DMS153 treated with DMSO at 0.1 percent for 48 hours (cell line): ENCODE measurements around the gene SLC24A3.

Source experiments
- DNase-seq: peaks from one replicate; lab custom pipeline; 2025; ENCODE audit not compliant: unreplicated experiment; lab: John Stamatoyannopoulos, UW

Gene SLC24A3

DNA sequence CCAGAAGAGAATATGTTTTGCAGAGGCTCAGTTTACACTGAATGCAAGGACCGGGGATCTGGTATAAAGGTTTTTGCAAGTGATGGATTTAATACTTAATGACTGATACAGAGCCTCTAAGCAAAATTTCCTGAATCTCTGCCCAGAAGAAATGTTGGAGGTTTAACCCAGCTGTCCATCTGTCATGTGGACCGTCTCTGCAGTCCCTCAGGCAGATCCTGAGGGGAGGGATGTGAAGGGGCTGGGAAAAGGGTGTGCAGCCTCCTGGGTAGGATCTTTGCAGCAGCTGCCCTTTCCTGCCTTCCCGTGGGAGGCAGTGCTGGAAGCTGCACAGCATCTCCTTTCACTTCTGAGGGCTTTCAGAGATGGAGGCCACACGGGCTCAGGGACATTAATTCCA, 207.0 kb downstream of the SLC24A3 start:
- no peak for DNase-seq

DNA sequence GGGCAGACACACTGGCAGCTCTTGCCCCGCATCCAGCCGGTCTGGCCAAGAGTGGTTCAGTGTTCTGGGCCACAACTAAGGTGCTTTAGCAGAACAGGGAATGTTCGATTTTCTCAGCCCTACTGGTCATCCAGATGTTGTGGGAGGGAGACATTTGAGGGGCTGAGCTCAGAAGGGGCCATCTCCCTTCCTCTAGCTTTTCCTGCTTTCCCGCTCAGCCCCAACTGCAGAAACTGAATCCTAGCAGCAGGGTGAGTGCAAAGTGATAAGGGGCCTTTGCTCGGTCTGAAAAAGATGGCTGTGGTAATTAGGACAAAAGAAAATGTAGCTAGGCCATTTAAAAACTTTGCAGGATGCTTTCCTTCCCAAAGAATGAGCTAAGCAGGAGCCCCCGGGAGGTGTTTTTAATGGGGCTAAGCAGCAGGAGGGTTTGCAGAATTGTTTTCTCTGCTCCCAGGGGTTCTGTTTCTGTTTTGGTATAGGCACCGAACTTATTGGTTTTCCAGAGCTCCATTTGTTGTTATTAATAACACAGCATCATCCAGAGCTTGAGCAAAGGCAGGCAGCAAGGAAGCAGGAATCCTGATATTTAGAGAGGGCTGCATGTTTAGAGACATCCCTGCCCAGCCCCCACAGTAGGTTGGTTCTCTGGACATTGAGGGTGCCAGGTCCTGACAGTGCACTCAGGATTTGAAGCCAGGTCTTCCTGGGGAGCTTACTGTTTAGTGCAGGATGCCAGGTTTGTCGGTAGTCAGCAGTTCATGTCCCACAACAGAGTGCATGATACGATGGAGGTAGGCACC, 210.9 kb downstream of the SLC24A3 start:
- no peak for DNase-seq

DNA sequence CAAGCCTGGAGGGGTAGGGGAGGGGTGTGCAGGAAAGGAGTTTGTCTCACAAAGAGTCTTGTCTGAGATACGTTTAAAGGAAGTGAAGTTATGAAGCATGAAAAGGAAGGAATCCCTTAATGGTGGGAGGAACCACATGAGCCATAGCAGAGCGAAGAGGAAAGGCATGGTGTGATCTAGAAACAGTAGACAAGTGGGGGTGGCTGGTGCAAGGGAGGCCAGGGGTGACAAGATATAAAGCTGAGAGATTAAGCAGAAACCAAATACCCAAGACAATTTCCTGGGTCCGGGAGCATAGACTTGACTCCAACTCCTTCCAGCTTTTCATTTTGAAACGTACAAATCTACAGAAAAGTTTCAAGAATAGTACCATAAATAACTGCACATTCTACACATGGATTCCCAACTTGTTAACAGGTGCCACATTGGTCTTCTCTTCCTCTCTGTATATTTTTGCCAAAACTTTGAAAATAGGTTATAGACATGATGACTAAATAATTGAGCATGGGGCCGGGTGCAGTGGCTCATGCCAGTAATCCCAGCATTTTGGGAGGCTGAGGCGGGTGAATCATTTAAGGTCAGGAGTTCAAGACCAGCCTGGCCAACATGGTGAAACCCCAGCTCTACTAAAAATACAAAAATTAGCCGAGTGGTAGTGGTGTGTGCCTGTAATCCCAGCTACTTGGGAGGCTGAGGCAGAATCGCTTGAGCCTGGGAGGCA, 211.6 kb downstream of the SLC24A3 start:
- no peak for DNase-seq

DNA sequence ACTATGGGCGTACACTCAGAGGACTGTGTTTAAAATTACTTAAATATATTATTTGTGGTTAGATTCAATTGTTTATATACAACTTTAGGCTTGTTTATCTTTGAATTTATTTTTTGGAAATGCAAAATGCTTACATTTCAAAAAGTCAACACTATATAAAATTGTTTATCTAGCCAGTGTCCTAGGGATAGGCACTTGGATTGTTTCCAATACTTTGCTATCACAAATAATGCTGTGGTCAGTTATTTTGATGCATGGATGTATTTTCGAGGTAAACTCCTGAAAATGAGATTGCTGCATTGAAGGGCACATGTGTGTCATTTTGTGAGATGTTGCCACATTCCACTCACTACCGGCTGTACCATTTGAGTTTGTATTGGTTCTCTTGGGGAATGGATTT, 213.9 kb downstream of the SLC24A3 start:
- no peak for DNase-seq

DNA sequence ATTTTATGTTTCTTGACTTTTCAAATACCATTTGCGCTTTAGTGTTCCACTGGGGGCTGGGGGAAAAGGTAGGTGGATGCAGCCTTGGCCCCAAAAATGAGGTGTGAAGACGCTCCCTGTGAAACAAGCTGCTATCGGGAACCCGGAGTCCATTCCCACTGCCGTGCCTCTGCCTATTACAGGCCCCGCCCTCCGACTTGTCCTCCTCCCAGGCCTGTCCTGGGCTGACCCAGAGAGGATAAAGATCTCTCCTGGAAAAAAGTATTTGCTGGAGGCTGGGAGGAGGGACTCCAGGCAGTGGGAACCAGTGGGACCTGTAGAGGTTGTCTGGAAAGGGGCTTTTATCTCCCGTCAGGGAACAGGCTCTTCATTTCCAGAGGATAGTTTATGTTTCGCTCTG, 215.0 kb downstream of the SLC24A3 start:
- DNase-seq, result no peak

DNA sequence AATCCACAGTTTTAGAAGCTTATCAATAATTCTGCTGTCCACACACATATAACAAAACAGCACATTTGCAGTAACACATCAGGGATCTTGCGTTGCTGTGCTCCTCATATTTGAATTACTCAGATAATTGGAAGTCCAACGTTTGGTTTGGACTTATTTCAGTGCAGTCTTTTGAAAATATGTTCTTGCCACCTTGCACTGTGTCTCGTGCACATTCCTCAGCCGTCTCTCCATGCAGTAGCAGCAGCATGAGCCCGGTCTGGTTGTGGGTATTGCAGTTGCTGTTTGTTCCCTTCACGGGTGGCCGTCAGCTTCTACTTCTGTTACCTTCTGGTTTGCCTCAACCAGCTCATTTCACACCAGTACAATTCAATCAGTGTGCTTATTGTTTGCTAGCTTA, 215.5 kb downstream of the SLC24A3 start:
- DNase-seq, result no peak

DNA sequence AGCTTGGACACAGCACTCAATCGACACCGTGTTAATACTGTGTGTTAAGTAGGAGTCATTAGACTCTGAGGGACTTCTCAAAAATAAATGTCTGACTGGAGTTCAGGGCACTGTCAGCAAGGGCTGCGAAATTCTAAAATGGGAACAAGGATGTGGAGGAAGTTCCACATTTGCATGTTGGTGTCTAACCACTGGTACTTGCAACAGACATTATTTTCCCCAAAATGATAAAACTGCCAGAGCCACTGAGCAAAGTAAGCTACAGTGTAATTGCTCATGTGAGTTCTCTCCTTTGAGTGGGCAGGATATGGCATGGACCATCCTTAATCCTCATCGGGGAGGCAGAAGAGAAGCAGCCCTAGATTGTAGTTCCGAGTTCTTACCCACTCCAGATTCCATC, 215.9 kb downstream of the SLC24A3 start:
- no peak for DNase-seq

DNA sequence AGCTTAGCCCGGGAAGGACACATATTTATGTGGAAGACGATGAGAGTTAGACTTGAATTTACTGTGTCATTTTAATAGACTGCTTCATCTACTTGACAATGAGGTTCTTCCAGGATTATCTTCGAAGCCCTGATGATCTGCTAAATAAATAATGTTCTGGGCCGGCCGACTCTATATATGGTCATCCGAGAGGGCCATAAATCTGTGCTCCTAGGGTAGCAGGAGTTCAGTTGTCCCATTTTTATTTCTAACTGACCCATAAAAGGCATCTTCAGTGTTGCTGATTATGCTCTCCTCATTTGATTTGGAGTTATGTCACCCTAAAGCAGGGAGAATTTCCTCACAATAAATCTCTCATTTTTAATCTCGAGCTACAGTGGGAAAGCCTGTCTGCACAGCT, 217.1 kb downstream of the SLC24A3 start:
- DNase-seq, result no peak

DNA sequence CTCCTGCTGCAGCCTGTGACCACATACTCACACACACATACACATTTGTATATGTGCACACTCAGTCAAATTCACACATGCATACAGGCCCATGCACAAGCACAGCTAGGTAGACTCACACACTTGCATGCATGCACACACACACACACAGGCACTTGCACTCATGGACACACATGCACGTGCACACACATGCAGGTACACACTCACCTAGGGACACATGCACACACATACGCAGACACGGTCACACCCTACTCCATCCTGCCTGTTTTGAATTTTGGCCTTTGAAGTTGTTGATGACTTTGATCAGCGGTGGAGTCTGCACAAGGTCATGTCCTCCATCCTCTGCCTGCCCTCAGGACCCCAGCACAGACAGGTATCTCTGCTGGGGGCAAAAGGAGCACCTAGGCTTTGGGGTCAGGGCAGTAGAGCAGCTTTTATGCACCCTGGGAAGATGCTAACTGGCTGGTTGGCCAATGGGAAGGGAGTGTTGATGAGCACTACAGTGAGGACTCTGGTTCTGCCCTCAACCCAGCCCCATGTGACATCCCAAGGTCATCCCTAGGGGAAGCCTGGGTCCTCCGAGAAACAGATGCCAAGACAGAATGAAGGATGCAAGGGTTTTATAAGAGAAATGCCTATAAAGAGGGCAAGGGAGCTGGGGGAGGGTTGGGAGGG, 218.3 kb downstream of the SLC24A3 start:
- DNase-seq, result no peak

DNA sequence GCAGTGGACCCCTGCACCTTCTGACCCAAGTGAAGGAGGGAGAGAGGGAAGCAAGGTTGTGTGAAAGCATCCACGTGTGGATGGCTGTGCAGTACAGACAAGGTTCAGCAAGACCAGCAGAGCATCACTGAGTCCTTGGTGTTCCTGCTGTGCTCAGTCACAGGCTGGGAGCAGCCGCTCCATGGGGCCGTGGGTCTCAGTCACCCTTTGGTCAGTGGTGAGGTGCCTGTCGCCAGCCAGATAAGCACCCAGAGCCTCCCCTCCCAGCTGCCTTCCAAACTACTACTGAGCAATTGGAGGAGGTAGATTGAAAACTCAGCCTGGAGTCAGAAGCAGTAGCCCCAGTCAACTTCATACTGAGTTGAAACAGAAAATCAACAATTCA, 218.9 kb downstream of the SLC24A3 start:
- DNase-seq, result no peak

DNA sequence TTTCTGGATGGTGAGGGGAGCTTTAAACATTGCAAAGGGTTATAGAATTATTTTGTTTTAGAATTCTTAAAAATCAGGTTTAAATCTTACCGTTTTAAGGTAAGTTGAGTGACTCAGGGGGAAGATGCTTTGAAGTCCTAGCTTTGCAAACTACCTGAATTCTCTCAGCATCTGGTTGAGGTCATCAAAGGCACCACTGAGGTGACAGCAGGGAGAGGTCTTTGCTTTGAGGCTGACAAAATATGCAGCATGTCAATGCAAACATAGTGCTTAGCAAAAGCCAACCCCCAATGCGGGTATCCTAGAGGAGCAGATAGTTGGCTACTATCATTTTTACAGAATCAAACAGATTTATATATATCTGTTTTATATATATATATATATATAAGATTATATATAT, 219.5 kb downstream of the SLC24A3 start:
- DNase-seq, result no peak

DNA sequence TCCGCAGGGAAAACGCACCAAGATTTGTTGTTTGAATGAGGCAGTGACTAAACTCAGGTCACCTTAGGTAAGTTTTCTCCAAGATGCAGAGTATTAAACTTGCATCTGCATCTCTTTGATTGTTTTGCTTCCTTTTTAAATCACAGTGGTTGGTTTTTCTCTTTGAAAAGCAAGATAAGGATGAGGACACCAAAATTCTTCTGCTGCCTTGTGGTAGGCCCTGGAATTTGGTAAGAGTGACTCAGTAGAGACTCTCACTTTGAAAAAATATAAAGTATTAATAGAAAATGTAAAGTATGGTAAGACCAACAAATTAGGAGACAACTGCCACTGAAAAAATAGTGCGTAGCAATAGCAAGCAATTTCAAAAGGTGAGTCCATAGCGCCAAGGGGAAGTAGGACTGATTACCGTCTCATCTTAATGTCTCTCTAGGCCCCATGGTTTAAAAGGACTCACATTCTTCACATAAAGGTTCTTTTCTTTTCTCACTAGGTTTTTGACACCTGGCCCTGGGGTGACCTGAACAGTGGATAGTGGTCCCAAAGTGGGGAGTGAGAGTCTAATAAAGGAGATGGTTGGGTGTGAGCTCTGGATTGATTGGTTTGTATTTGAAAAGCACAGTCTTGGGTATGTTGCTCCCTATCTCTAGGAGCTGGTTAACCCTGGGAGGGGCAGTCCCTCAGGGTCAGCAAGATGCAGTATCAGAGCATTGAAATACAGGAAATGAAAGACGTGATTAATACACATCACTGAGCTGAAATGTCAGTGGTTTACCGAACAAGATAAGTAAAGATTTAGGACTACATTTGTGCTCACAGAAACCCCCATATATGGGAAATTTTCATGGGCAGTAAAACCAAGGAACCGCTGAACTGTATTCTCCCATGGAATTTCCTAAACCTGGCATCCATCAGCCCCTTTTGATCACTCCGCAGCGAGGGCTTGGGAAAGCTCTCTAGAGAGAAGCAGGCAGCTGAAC, 221.2 kb downstream of the SLC24A3 start:
- no peak for DNase-seq

DNA sequence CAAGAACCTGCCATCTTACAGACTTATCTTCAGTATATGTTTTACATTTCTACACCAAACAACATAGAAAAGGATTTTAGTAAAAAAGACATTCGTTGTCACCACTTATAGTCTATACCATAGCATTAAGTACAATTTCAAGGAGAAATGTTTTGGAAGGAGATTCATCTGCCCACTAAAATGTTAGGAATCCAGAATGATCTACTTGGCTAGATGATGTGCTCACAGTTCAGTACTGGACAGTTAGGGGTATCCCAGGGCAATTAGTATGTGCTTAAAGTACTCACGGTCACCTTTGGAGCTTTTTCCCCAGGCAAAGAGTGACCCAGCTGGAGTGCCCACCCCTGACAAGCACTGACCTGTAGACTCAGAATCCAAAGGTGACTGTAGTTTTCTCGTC, 222.9 kb downstream of the SLC24A3 start:
- no peak for DNase-seq

DNA sequence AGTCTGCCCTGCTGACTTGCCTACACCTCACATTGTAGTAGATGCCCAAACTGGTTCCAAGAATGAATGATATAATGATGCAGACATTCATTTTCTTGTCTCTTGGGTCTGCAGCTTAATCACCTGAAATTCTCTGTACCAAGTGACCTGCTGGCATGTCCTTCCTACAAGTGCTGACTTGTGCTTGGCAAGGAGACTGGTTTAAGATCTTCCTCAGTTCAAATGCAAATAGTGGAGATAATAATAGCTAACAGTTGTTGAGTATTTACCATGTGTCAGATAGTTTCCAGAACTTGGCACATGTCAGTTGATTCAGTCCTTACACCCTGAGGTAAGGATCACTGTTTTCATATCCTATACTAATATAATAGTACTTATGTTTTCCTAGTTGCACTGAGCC, 223.4 kb downstream of the SLC24A3 start:
- DNase-seq, result no peak

DNA sequence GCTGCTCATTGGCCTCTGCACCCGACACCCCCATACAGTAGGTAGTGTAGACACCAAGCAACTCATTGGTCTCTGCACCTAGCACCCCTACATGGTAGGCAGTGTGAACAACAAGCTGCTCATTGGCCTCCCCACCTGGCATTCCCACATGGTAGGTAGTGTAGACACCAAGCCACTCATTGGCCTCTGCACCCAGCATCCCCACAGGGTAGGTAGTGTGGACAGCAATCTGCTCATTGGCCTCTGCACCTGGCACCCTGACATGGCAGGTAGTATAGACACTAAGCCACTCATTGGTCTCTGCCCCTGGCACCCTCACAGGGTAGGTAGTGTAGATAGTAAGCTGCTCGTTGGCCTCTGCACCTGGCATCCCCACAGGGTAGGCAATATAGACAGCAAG, 226.0 kb downstream of the SLC24A3 start:
- no peak for DNase-seq

DNA sequence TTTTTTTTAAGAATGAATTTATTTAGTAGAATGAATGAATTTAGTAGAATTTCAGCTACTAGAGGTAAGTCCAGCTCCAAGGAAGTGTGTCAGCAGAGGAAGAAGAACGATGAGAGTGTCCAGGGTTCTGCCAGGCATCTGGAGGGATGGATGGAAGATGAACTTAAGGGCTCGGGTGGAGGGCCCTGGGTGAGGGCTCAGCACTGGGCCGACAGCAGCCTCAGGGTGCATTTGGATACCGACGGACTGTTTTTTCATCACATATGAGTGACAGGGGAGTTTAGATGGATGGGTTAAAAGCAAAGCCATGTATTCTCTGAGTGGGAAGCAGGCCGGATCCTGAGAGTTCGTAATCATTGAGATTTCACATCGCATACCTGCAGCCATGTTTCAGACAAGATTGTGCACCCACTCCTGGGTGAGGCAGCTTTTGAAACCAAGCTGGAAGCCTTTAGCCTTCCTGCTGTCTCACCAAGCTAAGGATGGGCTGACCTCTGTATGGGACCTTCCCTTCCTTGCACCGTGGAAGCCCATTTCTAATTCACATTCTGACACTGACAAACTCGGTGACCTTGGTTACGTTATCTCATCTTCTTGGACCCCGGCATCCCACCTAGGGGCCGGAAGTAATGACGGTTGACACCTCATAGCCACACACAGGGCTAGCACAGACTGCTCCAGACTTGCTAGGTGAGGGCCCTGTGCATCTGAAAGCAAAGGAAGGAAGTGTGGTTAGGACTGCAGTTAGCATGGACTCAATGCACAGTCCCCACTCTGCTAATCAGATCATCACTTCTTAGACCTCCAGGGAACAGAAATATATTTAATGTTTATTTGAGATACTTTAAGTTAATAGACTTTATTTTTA, 228.5 kb downstream of the SLC24A3 start:
- DNase-seq, result no peak

DNA sequence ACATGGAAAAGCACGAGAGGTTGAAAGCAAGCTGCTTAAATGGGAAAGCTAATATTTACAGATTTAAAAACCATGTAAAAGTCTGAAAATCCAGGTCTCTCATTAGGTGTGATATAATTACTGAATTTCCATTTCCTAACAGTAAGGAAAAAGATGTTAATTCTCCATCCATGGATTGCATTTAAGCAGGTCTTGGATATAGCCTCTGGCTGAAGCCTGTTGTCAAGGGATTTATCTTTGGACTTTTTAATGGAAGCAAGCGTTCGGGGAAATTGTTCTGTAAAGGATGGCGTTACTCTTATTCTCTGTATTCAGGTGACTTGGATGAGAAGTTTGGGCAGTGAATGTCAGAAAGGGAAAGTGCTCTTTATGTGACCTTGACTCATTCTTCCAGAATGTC, 233.8 kb downstream of the SLC24A3 start:
- DNase-seq, result no peak

DNA sequence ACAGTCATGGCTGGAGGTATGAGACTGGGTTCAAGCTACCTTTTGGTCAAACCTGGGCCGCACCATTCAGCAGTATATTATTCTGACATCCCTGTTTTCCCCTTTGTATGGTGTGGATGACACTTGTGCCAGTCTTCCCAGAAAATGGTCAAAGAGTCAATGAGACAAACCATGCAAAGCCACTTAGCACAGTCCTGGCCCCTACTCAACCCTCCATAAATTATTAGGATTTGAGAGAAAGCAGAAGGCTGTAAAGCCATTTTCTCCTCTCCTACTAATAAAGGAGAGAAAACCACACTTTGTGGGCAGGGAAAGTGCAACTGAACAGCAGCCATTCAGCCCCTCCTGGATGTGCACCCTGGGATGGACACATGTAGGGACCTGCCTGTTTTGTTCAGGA, 236.2 kb downstream of the SLC24A3 start:
- DNase-seq, result no peak

DNA sequence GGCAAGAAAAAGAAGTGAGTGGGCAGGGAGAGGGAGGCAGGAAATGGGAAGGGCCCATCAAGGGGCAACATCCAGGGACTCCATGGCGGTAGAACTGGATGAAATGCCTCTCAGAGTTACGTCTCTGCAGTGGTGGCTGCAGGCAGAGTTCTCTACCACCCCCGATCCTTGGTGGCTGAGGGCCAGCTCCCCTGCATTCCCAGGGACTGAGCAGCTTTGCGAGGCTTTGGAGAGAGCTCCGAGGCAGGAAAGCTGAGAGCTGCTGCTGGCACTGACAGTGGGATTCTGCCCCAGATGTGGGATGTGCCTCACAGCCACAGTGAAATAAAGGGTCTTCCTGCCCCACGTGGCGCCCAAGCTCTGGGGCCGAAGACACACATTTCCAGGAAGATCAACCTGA, 236.6 kb downstream of the SLC24A3 start:
- DNase-seq, result no peak
